HepG2 (cell line): ENCODE results near the gene ACSL6. TPM values are rescaled to one million over a fixed set of nuclear protein-coding genes. Genes with fewer than 3 reads are reported as not detected.

Source experiments
- ATF4 ChIP-seq, 2 experiments: fragments of 450-650 bp in 1 of 2; sonication (generic) in 1 of 2; formaldehyde crosslinking; IDR thresholded peaks; 2 replicates each; pipeline versions ENCODE4 v1.5.0 to v1.8.0; 2020 to 2022; ENCODE audit warnings: mild to moderate bottlenecking in 1 of 2, missing genetic modification reagents in 1 of 2
- BHLHE40 ChIP-seq: IDR thresholded peaks from 2 replicates; pipeline ENCODE4 v1.6.1; 2011; ENCODE audit warnings: low read length, improper control_type of control experiment
- CREB3 ChIP-seq: sonication (generic); formaldehyde crosslinking; IDR thresholded peaks from 2 replicates; pipeline ENCODE4 v1.5.0; 2020; ENCODE audit warnings: missing genetic modification reagents
- ELK4 ChIP-seq: sonication (generic); formaldehyde crosslinking; IDR thresholded peaks from 2 replicates; pipeline ENCODE4 v1.9.0; 2021; ENCODE audit warnings: missing genetic modification reagents, borderline replicate concordance
- FOXA3 ChIP-seq: IDR thresholded peaks from 2 replicates; pipeline ENCODE4 v1.6.1; 2016; ENCODE audit warnings: missing genetic modification reagents, missing compliant biosample characterization
- HMG20A ChIP-seq: IDR thresholded peaks from 2 replicates; pipeline ENCODE4 v1.6.1; 2016; ENCODE audit warnings: borderline replicate concordance
- KDM1A ChIP-seq: IDR thresholded peaks from 2 replicates; pipeline ENCODE4 v1.6.1; 2016; ENCODE audit warnings: missing compliant biosample characterization
- KDM4B ChIP-seq: sonication (generic); formaldehyde crosslinking; IDR thresholded peaks from 2 replicates; pipeline ENCODE4 v1.4.0; 2020; ENCODE audit warnings: missing genetic modification reagents
- KMT2A ChIP-seq: sonication (generic); formaldehyde crosslinking; IDR thresholded peaks from 2 replicates; pipeline ENCODE4 v1.4.0; 2020; ENCODE audit warnings: missing genetic modification reagents
- SALL2 ChIP-seq: sonication (generic); formaldehyde crosslinking; IDR thresholded peaks from 2 replicates; pipeline ENCODE4 v1.8.1; 2023; ENCODE audit warnings: mild to moderate bottlenecking, missing genetic modification reagents, inconsistent platforms
- SMAD3 ChIP-seq: sonication (generic); formaldehyde crosslinking; IDR thresholded peaks from 2 replicates; pipeline ENCODE4 v1.4.0; 2020; ENCODE audit warnings: missing genetic modification reagents
- SRF ChIP-seq: IDR thresholded peaks from 2 replicates; pipeline ENCODE4 v1.6.1; 2011; ENCODE audit warnings: mild to moderate bottlenecking, low read depth, low read length, moderate library complexity
- THRA ChIP-seq: sonication (generic); formaldehyde crosslinking; IDR thresholded peaks from 2 replicates; pipeline ENCODE4 v1.4.0; 2020; ENCODE audit warnings: missing genetic modification reagents, borderline replicate concordance
- TMF1 ChIP-seq: sonication (generic); formaldehyde crosslinking; IDR thresholded peaks from 2 replicates; pipeline ENCODE4 v1.8.1; 2022; ENCODE audit warnings: low read depth, missing genetic modification reagents
- ZIK1 ChIP-seq: sonication (generic); formaldehyde crosslinking; IDR thresholded peaks from 2 replicates; pipeline ENCODE4 v1.5.0; 2020; ENCODE audit warnings: mild to moderate bottlenecking, low read depth, missing genetic modification reagents, borderline replicate concordance
- ZNF275 ChIP-seq: sonication (generic); formaldehyde crosslinking; IDR thresholded peaks from 2 replicates; pipeline ENCODE4 v1.8.0; 2022; ENCODE audit warnings: missing genetic modification reagents, mild to moderate bottlenecking, inconsistent platforms, borderline replicate concordance
- ZNF354B ChIP-seq: sonication (generic); formaldehyde crosslinking; IDR thresholded peaks from 2 replicates; pipeline ENCODE4 v1.8.0; 2022; ENCODE audit warnings: mild to moderate bottlenecking, missing genetic modification reagents
- ZNF598 ChIP-seq: sonication (generic); formaldehyde crosslinking; IDR thresholded peaks from 2 replicates; pipeline ENCODE4 v1.5.1; 2020; ENCODE audit warnings: mild to moderate bottlenecking, missing genetic modification reagents, borderline replicate concordance
- ZNF629 ChIP-seq: sonication (generic); formaldehyde crosslinking; conservative IDR thresholded peaks from 2 replicates; pipeline ENCODE4 v1.5.0; 2020; ENCODE audit warnings: missing genetic modification reagents
- ZNF713 ChIP-seq: sonication (generic); formaldehyde crosslinking; IDR thresholded peaks from 2 replicates; pipeline ENCODE4 v1.4.0; 2020; ENCODE audit warnings: mild to moderate bottlenecking, missing genetic modification reagents
- ZNF790 ChIP-seq: sonication (generic); formaldehyde crosslinking; IDR thresholded peaks from 2 replicates; pipeline ENCODE4 v1.8.0; 2022; ENCODE audit warnings: missing genetic modification reagents, mild to moderate bottlenecking, borderline replicate concordance
- ZNF850 ChIP-seq: sonication (generic); formaldehyde crosslinking; conservative IDR thresholded peaks from 2 replicates; pipeline ENCODE4 v1.9.0; 2021; ENCODE audit warnings: mild to moderate bottlenecking, missing genetic modification reagents
- ZNF891 ChIP-seq: sonication (generic); formaldehyde crosslinking; IDR thresholded peaks from 2 replicates; pipeline ENCODE4 v1.5.0; 2020; ENCODE audit warnings: mild to moderate bottlenecking, missing genetic modification reagents
- polyA plus RNA-seq, 8 experiments: library from polyadenylated mRNA; depleted of rRNA in 3 of 8; stranded (reverse) in 7 of 8; unstranded in 1 of 8; fragments of >200 nt; fragmentation: Illumina TruSeq in 4 of 8; extraction: Trizol in 4 of 8; gene quantifications; 2 replicates each; pipeline versions ENCODE4 v1.2.1 to v1.2.3, GENCODE V29; 2011 to 2016; ENCODE audit warnings: low read depth in 4 of 8, missing spikeins in 1 of 8, mixed read lengths in 1 of 8; ENCODE audit not compliant: insufficient read depth in 1 of 8
- total RNA-seq, 5 experiments: library from RNA; depleted of rRNA; stranded (reverse); fragments of >200 nt; fragmentation: Illumina TruSeq; extraction: Trizol; gene quantifications; 2 replicates each; pipeline ENCODE4 v1.2.3, GENCODE V29; 2016; ENCODE audit warnings: low read depth in 1 of 5

ACSL6 gene
- total and polyA plus RNA-seq, 2 of the 13 experiments (the other 11 are each of a cell fraction or from before 2014, with no cell fraction given) = 3.7 to 3.8 TPM

- TF ChIP-seq ZNF275 (CRISPR knock-in tag) (peak; percentile 86; the same call in 1 of the 2 replicates), FOXA3 (peak; percentile 93), ELK4 (CRISPR knock-in tag) (no peak), HMG20A (CRISPR knock-in tag) (peak; percentile 80; the same call in 1 of the 2 replicates), SMAD3 (CRISPR knock-in tag) (no peak; the same call in 1 of the 2 replicates), ZNF891 (CRISPR knock-in tag) (no peak), SALL2 (no peak), ZIK1 (CRISPR knock-in tag) (0 out of 2 replicates have a peak, but pooled peaks have one; percentile 15), KDM1A (peak; percentile 68; the same call in 1 of the 2 replicates), SRF (peak; percentile 69; the same call in 1 of the 2 replicates), ZNF850 (CRISPR knock-in tag) (no peak), CREB3 (CRISPR knock-in tag) (no peak), ZNF629 (CRISPR knock-in tag) (peak; percentile 62), ZNF790 (CRISPR knock-in tag) (0 out of 2 replicates have a peak, but pooled peaks have one; percentile 39), ZNF354B (CRISPR knock-in tag) (0 out of 2 replicates have a peak, but pooled peaks have one; percentile 81), BHLHE40 (peak; percentile 26; the same call in 1 of the 2 replicates), ZNF598 (CRISPR knock-in tag) (peak; percentile 15), ZNF713 (no peak), KMT2A (CRISPR knock-in tag) (0 out of 2 replicates have a peak, but pooled peaks have one; percentile 12), TMF1 (CRISPR knock-in tag) (peak; percentile 85), THRA (CRISPR knock-in tag) (peak; percentile 93), KDM4B (CRISPR knock-in tag) (no peak; the same call in 1 of the 2 replicates), ATF4 (CRISPR knock-in tag; IDR thresholded peaks at IDR 0.05) (0 out of 4 replicates have a peak, but pooled peaks of 1 of the 2 experiments have one; percentile 20)
These were observed 9.6 kb downstream of the ACSL6 start (continued) for GRCh38 chr5:132001647-132002561.
